ENCODE data around the gene SH3PXD2A.
"Not testable (repeated sequence)": the region's sequence is repeated elsewhere in the genome, so short reads cannot be mapped to it uniquely, and the experiment has no call there.

The SH3PXD2A gene

GRCh38 chr10:103849880-103850571, 5.3 kb downstream of the SH3PXD2A start:
- DNase-seq: no peak

- DNase-seq: no peak
Measured at GRCh38 chr10:103849212-103849877, 6.0 kb downstream of the SH3PXD2A start.

DNA sequence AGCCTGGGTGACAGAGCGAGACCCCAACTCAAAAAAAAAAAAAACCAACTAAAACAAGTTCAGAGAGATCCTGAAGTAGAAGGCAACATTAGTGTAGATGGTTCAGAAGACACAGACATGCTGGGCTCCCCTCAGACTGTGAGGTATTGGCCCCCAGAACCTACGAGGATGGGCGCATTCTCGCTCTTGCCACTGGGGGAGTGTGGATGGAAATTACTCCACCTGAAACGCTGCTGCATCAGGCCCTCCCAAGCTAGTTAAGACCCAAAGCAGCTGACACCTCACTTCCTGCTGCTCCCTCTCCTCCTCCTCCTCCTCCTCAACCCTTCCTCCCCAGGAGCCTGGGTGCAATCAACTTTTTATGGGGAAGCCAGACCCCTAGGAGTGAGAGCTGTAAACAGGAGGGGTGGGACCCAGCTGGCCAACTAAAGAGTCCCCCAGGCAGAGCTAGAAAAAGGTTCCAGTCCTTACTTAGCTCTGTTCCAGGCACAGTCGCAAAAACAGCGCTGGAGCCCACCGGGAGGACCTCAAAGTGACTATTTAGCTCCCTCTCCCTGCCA, 7.4 kb downstream of the SH3PXD2A start:
- peak in 1 of 2 donors; percentile 29 for DNase-seq

DNA sequence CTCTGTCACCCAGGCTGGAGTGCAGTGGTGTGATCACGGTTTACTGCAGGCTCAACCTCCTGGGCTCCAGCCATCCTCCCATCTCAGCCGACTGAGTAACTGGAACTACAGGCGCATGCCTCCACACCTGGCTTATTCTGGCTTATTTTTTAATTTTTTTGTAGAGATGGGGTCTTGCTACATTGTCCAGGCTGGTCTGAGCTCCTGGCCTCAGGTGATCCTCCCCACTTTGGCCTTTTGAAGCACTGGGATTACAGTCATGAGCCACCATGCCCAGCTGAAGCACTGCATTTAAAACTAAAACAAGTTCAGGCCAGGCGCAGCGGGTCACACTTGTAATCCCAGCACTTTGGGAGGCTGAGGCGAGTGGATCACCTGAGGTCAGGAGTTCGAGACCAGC, 8.0 kb downstream of the SH3PXD2A start:
- DNase-seq: no peak

- DNase-seq: peak; percentile 36 to 40
Measured at GRCh38 chr10:103845972-103846371, 9.4 kb downstream of the SH3PXD2A start.

DNA sequence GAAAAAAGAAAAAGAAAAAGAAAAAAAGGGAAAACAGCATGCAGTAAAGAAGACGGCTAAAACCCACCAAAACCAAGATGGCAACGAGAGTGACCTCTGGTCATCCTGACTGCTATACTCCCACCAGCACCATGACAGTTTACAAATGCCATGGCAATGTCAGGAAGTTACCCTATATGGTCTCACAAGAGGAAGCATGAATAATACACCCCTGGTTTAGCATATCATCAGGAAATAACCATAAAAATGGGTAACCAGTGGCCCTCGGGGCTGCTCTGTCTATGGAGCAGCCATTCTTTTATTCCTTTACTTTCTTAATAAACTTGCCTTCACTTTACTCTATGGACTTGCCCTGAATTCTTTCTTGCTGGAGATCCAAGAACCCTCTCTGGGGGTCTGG, 10.0 kb downstream of the SH3PXD2A start:
- not testable (repeated sequence) for DNase-seq

DNA sequence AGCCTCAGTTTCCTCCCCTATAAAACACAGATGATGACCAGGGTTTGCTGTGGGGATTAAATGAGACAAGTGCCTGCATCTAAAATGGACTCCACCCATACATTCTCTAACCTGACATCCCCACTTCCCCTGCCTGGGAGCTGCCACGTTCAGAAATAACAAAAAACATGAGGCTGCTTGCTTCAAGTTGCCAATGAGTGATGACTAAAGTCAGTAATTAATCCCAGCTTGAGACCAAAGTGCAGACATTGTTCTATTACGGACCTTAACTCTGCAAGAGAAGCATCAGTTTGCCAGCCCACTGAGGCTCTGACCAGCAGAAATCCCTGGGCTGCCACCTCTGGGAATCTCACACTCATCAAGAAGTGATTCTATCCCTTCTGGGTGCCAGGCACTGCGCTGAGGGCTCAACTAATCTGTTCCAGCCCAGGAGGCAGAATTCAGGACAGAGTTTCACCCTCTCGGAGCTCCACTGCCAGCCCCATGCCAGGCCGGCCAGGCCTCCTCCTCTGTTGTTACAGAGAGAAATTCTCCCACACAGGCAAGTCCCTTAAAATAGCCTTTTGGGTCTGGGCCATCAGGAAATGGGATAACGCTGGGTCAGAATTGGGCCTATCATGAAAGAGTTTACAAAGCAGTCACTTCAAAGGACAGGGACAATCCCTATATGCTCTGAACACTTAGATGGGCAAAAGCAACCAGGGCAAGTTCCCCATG, 11.4 kb downstream of the SH3PXD2A start:
- DNase-seq: no peak

GRCh38 chr10:103843045-103843444, 12.3 kb downstream of the SH3PXD2A start:
- DNase-seq: no peak

- DNase-seq: no peak
Measured at GRCh38 chr10:103842605-103843004, 12.8 kb downstream of the SH3PXD2A start.

GRCh38 chr10:103841519-103841918, 13.9 kb downstream of the SH3PXD2A start:
- no peak for DNase-seq

GRCh38 chr10:103840740-103841070, 14.7 kb downstream of the SH3PXD2A start:
- DNase-seq: no peak

GRCh38 chr10:103839872-103840739, 15.3 kb downstream of the SH3PXD2A start:
- no peak for DNase-seq

- no peak for DNase-seq
Measured at GRCh38 chr10:103839519-103839871, 15.9 kb downstream of the SH3PXD2A start.

DNA sequence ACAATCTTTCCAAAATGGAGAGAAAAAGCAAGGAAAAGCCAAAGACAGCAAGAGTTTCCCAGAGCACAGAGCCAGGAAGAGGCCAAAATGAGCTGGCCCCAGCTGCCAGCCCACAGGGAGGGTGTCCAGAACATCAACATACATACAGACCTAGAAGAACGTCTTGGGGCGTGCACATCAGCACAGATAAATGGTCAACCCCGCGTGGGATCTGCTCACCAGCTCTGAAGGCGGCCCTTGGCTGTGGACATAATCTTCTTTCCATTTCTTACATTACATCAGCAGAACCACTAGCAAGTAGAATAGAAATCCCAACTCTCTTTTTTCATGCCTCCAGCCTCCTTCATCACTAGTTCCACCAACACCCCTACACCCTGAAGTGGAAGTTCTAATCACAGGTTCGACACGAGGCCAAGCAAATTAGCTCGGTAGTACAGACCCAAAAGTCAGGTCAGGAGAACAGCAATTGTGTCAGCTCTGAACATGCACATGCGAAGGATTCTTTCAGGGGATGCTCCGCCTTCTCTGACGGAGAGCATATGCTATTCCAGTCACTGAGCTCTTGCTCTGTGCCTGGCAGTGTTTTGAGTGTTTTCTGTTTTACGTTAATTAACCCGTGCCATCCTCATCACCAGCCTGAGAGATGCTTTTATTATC, 16.4 kb downstream of the SH3PXD2A start:
- DNase-seq: no peak

DNA sequence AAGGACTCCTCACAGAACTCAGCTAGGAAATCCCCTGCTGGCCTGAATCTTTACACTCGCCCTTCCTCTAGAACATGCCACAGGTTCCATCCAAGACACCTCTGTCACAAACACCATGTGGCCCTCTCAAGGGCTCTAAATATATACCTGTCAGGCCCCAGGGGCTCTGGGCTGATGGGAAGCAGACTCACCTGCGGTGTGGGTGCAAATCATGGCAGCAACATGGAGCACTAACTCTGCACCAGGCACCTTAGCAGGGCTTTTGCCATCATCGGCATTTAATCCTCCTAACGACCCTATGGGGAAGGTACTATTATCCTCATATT, 17.3 kb downstream of the SH3PXD2A start:
- no peak for DNase-seq

- DNase-seq: no peak
Measured at GRCh38 chr10:103837370-103838069, 17.9 kb downstream of the SH3PXD2A start.

DNA sequence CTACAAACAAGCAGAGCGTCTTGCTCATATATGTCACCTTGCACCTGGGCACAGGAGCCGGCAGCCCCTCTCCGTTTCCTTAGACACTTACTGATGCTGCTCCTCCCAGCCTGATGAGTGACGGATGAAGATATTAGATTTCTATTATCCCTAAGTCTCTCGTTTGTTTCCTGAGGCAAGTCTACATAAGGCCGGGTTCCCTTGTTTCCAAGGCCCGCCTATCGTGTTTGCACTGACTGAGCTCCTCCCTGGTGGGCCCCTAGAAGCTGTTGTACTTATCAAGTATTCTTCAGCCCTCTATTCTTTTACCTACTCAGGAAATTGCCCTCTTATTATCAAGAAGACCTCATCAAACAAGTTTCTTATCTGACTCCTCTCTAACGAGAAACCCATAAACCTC, 18.5 kb downstream of the SH3PXD2A start:
- DNase-seq: no peak

GRCh38 chr10:103836273-103836672, 19.1 kb downstream of the SH3PXD2A start:
- no peak for DNase-seq

- no peak for DNase-seq
Measured at GRCh38 chr10:103835096-103836050, 20.0 kb downstream of the SH3PXD2A start.

DNA sequence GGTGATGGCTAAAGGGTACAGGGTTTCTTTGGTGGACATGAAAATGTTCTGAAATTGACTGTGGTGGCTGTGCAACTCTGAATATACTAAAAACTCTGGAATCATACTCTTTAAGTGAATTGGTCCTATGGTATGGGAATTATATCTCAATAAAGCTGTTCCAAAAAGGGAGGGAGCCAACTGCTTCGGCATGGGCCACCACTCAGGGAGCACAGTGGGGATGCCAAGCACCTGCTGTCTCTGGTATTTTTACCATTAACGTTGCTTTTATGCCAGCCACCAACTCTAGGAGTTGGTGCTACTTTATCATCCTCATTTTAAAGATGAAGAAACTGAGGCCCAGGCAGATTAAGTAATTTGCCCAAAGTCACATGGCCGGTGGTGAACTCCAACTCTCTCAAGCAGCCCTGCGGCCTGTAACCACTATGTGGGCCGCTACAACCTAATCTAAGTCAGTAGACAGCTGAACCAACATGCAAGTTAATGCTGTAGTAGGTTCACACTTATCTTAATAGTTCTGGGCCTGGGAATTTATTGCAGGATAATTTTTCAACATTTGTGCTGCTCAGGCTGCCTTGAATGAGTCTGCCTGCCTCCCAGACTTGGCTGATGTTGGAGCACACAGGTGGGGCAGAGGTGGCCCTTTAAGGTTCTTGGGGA, 20.8 kb downstream of the SH3PXD2A start:
- DNase-seq: no peak
